Vagina (tissue), 2 donors: ENCODE measurements around the gene NUAK1.

Experiments used
- POLR2A ChIP-seq, 2 donors: fragments of 450-650 bp; IDR thresholded peaks; one replicate each; pipeline ENCODE4 v1.6.1; 2017; ENCODE audit warnings: antibody characterized with exemption in 2 of 2, mild to moderate bottlenecking in 2 of 2, moderate library complexity in 2 of 2
- POLR2AphosphoS5 ChIP-seq, 2 donors: sonication (generic); formaldehyde crosslinking; IDR thresholded peaks; one replicate each; pipeline ENCODE4 v1.9.0; 2017; ENCODE audit warnings: antibody characterized with exemption in 2 of 2, mild to moderate bottlenecking in 2 of 2, low read depth in 1 of 2; ENCODE audit not compliant: insufficient read depth in 1 of 2
- TF ChIP-seq, protein P1 (sequence below), 3 experiments: fragments of 450-650 bp in 2 of 3; fragments of 200-600 bp in 1 of 3; sonication (generic) in 1 of 3; IDR thresholded peaks; one replicate each; pipeline ENCODE4 v1.5.1; 2017 to 2019; ENCODE audit warnings: antibody characterized with exemption in 3 of 3, mild to moderate bottlenecking in 2 of 3, moderate library complexity in 2 of 3

GRCh38 chr12:106141003-106141402 is 2.2 kb upstream of the NUAK1 start:
- TF ChIP-seq POLR2AphosphoS5 (IDR thresholded peaks at IDR 0.05; ENCODE audit: insufficient read depth in 1 of 2, low read depth in 1 of 2) (no peak), POLR2A (IDR thresholded peaks at IDR 0.05) (no peak)
- TF ChIP-seq, protein P1, sequence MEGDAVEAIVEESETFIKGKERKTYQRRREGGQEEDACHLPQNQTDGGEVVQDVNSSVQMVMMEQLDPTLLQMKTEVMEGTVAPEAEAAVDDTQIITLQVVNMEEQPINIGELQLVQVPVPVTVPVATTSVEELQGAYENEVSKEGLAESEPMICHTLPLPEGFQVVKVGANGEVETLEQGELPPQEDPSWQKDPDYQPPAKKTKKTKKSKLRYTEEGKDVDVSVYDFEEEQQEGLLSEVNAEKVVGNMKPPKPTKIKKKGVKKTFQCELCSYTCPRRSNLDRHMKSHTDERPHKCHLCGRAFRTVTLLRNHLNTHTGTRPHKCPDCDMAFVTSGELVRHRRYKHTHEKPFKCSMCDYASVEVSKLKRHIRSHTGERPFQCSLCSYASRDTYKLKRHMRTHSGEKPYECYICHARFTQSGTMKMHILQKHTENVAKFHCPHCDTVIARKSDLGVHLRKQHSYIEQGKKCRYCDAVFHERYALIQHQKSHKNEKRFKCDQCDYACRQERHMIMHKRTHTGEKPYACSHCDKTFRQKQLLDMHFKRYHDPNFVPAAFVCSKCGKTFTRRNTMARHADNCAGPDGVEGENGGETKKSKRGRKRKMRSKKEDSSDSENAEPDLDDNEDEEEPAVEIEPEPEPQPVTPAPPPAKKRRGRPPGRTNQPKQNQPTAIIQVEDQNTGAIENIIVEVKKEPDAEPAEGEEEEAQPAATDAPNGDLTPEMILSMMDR (IDR thresholded peaks at IDR 0.05): no peak
